ENCODE data around the gene CD93.

The CD93 gene

GRCh38 chr20:23066772-23067171 lies 19.4 kb downstream of the CD93 start (continued):
- no peak for TF ChIP-seq CSRNP3 (CRISPR knock-in tag; IDR thresholded peaks at IDR 0.05)

GRCh38 chr20:23065266-23066201 lies 20.6 kb downstream of the CD93 start:
- TF ChIP-seq ZFP3 (CRISPR knock-in tag; IDR thresholded peaks at IDR 0.05) (no peak), ARNTL (CRISPR knock-in tag; IDR thresholded peaks at IDR 0.05; ENCODE audit: borderline replicate concordance, low read depth) (no peak), ZNF70 (CRISPR knock-in tag; IDR thresholded peaks at IDR 0.05) (no peak), POU6F1 (CRISPR knock-in tag; IDR thresholded peaks at IDR 0.05; ENCODE audit: borderline replicate concordance, low read depth) (no peak), TOX (CRISPR knock-in tag; IDR thresholded peaks at IDR 0.05; ENCODE audit: borderline replicate concordance) (no peak), ISL1 (CRISPR knock-in tag; IDR thresholded peaks at IDR 0.05) (no peak), RARB (CRISPR knock-in tag; IDR thresholded peaks at IDR 0.05) (no peak), TCF4 (CRISPR knock-in tag; IDR thresholded peaks at IDR 0.05; ENCODE audit: borderline replicate concordance) (no peak), BACH2 (CRISPR knock-in tag; IDR thresholded peaks at IDR 0.05; ENCODE audit: borderline replicate concordance) (no peak), ZFP30 (CRISPR knock-in tag; IDR thresholded peaks at IDR 0.05) (no peak)
- no peak for ATAC-seq

GRCh38 chr20:23063581-23063980 lies 22.5 kb downstream of the CD93 start:
- no peak for TF ChIP-seq SNAI2 (CRISPR knock-in tag; IDR thresholded peaks at IDR 0.05)
- TF ChIP-seq PATZ1 (CRISPR knock-in tag; IDR thresholded peaks at IDR 0.05; ENCODE audit: borderline replicate concordance), result no peak
- TF ChIP-seq GLIS3 (CRISPR knock-in tag; IDR thresholded peaks at IDR 0.05), result no peak
- TF ChIP-seq ESRRG (CRISPR knock-in tag; IDR thresholded peaks at IDR 0.05), result no peak
- TF ChIP-seq ARNTL (CRISPR knock-in tag; IDR thresholded peaks at IDR 0.05; ENCODE audit: borderline replicate concordance, low read depth), result no peak
- TF ChIP-seq BACH2 (CRISPR knock-in tag; IDR thresholded peaks at IDR 0.05; ENCODE audit: borderline replicate concordance), result no peak
- no peak for TF ChIP-seq PPARA (CRISPR knock-in tag; IDR thresholded peaks at IDR 0.05; ENCODE audit: borderline replicate concordance)
- TF ChIP-seq ZFP3 (CRISPR knock-in tag; IDR thresholded peaks at IDR 0.05), result no peak
- TF ChIP-seq CREB5 (CRISPR knock-in tag; IDR thresholded peaks at IDR 0.05; ENCODE audit: low read depth), result no peak
- no peak for TF ChIP-seq RARB (CRISPR knock-in tag; IDR thresholded peaks at IDR 0.05)
- no peak for TF ChIP-seq ZNF565 (CRISPR knock-in tag; conservative IDR thresholded peaks at IDR 0.05; ENCODE audit: low read depth)
- no peak for TF ChIP-seq CSRNP3 (CRISPR knock-in tag; IDR thresholded peaks at IDR 0.05)
- TF ChIP-seq ISL1 (CRISPR knock-in tag; IDR thresholded peaks at IDR 0.05), result no peak
- TF ChIP-seq CSDC2 (CRISPR knock-in tag; IDR thresholded peaks at IDR 0.05), result no peak
- TF ChIP-seq ZNF8 (CRISPR knock-in tag; IDR thresholded peaks at IDR 0.05), result no peak
- ATAC-seq, result no peak
